RPMI7951 (cell line): Measurements from ENCODE around the gene COL4A2. TPM values are rescaled to one million over a fixed set of nuclear protein-coding genes. Genes with fewer than 3 reads are reported as not detected.

Source experiments
- DNase-seq: peaks from one replicate; pipeline ENCODE4 v3.0.0-alpha.2; 2012; ENCODE audit warnings: low read depth
- total RNA-seq: library from RNA; depleted of rRNA; stranded (reverse); fragments of >200 nt; shearing (Covaris generic); gene quantifications from 2 replicates; pipeline ENCODE4 v1.2.3, GENCODE V29; 2014

The COL4A2 gene
- total RNA-seq, 1 experiment from 2014 or later, result 181 TPM

- no peak for DNase-seq
Measured at GRCh38 chr13:110272227-110272626, 34.9 kb upstream of the COL4A2 start.

DNA sequence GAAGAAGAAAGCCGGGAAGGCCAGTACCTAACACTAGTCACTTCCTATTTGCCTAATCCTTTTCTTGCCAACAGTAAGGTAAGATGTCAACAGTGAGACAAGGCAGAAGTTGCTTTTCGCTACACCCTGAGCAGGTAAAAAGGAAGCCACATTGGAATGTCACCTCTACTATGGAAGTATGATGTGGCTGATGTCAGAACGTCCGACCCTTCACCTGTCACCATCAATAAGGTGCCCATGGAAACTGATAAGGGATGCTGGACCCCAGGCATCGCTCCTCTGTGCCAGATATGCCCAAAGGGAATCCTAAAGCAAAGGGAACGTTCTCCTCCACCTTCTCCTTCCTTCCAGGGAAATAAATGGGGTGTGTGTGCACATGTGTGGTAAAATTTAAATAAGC, 34.4 kb upstream of the COL4A2 start:
- DNase-seq, result no peak

- DNase-seq, result no peak
Measured at GRCh38 chr13:110273254-110273653, 33.8 kb upstream of the COL4A2 start.

- DNase-seq, result peak; percentile 17
Measured at GRCh38 chr13:110274687-110275086, 32.4 kb upstream of the COL4A2 start.

DNA sequence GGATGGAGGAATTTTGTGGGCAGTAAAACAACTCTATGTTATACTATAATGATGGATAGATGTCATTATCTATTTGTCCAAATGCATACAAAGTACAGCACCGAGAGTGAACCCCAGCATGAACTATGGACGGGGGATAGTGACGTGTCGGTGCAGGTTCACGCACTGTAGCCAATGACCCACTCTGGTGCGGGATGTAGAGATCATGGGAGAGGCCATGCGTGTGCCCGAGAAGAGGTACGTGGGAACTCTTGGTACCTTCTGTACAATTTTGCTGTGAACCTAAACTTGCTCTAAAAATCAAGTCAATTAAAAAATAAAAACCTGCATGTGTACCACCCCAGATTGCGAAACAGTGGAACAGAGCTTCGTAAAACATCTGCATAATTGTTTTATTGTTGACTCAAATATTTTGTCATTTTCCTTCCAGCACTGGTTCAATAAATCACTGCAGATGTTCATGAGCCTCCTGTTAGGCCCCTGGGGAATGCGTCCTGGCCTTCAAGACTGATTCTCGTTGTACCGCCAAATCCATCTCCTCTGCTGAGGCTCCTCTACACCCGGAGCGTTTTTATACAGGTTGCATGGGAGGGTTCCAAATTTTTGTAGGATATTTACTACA, 31.0 kb upstream of the COL4A2 start:
- DNase-seq, result no peak

- DNase-seq, result no peak
Measured at GRCh38 chr13:110276553-110276950, 30.5 kb upstream of the COL4A2 start.

GRCh38 chr13:110277357-110277975, 29.6 kb upstream of the COL4A2 start:
- no peak for DNase-seq

DNA sequence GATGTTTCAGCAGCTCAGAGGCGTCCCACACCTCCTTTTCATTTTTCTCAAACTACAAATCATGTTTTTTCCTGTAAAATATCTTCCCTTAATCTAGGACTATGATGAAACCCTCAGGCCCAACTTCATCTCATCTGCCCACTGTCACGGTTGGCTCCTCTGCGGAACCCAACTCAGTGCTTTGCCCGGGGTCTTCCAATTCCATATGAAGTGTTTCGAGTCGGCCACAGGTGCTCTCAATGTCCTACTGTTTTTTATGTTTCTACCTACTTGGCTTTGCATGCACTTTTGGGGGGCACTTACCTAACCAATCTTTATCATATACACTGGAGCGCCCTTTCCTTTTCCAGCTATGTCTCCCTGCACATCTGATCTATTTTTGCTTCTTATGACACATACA, 28.2 kb upstream of the COL4A2 start:
- DNase-seq, result no peak

- no peak for DNase-seq
Measured at GRCh38 chr13:110279684-110280083, 27.4 kb upstream of the COL4A2 start.

GRCh38 chr13:110280231-110280813, 26.8 kb upstream of the COL4A2 start:
- DNase-seq, result peak; percentile 15

DNA sequence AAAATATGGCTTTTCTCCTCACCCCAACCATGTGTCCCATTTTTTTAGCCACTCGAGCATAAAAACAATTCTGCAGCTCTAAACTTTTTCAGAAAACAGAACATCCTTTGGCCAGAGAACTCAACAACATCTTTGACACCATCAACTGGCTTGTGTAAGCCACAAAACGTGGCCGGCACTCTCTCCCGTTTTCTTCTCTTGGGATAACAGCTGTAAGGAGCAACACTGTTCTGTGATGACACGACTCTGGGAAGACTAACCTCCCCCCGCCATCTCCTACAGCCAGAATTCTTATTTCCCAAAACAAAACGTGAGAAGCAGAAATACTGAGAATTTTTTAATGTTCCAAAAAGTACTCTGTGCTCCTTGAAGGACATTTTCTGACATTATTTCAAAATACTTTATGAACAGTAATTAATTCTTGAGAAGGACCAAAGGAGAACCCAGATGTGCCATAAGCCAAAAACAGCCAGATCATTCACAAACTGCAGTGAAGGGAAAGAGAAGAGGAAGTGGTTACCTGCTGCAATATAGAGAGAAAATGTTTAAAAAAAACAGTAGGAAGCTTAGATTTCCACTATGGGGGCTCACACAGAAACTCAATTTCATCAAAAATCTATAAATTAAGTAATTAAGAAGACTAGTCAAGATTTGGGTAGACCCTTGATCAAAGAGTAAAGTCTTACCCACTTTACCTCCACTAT, 25.9 kb upstream of the COL4A2 start:
- no peak for DNase-seq

DNA sequence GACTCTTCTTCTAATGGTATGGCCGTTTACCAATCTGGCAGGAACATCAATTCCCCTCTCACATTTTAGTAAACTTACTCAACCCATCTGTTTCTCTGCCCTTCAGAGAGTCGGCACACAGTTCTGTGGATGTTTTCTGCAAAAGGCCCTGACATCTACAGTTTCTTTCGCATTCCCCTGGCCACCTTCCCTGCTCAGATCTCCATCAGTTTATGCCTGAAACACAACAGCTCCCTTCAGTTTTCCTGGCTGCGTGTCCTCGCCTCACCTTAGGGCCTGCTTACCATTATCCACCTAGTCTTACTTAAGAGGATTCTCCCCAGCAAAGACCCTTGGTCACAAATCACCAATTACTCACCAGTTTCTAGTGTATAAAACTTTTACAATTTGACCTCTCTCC, 25.3 kb upstream of the COL4A2 start:
- DNase-seq, result no peak

GRCh38 chr13:110282316-110282841, 24.7 kb upstream of the COL4A2 start:
- no peak for DNase-seq

DNA sequence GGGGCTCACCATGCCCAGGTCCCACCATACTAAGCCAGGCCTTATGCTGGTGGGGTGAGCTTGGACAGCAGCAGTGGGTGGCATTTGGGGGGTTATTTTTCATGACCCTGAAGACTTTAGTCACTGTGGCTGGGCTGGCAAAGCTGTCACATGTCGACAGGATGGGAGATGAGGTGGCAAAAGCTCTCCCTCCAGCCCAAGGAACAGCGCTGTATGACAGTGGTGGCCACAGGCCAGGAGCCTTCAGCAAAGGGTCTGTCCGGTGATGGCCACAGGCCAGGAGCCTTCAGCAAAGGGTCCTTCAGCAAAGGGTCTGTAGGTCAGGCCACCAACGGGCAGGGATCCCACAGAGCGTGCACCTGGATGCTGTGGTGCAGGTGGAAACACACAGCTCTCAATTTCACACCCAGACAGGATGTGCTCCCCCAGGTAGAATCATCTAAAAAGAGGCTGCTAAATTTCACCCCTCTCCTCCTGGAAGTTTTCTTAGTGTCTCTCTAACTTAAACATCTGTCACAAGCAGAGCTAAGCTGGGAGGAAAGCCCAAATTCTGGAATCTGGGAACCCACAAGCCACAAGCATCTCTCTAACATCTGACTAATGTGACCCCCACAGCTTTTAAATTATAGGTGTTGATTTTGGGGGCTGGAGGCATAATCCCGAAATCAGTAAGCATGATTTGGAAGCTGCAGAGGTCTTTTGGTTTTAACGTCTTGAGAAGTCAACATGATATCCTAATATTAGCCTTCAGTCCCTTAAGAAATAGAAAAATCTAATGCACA, 23.2 kb upstream of the COL4A2 start:
- peak; percentile 56 for DNase-seq

DNA sequence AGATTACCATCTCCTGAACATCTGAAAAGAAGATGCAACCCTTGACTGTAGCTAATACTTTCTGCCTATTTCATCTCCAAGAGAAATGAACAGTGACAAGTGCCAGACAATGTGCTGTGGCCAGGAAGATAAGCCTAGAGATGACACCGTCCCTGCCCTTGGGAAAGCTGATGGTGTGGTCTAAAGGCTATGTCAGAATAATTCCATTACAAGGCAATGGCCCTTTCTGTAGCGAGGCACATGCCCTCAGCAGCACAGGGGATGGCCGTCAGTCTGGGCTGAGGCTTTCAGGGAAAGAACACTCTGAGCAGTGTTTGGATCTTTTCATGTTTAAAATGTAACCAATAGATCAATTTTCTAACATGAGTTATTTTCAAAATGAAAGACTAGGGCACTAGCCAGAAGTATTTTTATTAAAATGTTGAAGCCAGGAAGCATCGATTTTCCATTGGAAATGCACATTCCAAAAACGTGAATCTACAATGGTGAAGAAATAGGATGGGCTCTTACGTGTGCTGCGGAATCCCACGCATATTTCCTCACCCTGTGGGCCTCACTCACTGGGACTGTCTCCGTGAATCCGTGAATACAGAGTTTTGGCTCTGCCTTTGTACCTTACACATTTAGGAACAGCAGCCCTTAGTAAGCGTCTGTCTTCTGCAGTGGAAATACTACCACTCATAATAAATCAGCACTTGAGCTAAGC, 22.2 kb upstream of the COL4A2 start:
- no peak for DNase-seq

- DNase-seq, result no peak
Measured at GRCh38 chr13:110285991-110286832, 20.9 kb upstream of the COL4A2 start.

DNA sequence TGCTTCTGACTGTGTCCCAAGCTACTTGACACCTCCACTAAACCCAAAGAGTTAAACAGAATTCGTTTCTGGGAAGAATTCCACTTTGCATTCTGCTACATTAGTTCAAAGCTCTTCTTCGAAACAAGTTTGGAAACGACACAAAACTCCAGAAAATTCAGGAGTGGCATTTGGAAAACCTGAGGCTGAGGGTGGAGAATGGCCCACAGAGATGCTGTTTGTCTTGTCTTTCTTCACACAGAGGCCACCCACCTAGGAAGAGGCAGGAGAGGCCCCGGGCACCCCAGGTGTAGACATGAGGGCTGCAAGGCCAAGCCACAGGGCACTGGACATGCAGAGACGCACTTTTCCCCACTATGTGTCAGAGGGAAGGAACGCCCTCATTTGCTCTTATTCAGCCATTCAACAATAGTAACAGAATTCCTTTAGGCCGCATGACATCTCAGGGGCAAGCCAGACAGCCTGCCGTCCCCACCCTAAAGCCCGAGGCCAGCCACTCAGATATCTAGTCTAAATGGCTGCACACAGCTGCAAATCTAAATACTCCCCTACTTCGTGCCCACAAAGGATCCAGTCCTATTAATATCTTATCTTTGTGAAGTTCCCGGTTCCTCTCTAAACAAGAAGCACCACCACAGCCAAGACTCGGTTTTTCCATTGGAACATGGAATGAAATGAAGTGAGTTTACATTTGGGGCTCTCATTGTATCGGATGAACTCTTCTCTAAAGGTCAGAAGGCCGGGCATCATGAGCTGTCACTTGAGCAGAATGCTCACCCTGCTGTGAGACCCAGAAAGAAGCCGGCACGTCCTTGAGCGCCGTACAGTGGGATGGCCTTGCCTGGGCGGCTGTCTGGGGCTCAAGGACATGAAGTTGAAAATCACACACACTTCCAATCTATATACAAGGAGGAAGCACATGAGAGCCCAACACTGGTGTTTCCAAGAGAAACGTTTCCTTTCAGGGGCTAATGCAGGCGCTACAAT, 20.0 kb upstream of the COL4A2 start:
- peak; percentile 91 for DNase-seq

- no peak for DNase-seq
Measured at GRCh38 chr13:110289174-110289573, 17.9 kb upstream of the COL4A2 start.

- no peak for DNase-seq
Measured at GRCh38 chr13:110289661-110290060, 17.4 kb upstream of the COL4A2 start.
